CD4-positive, alpha-beta T cell treated with Interleukin-6 for 4 hours (primary cell): ENCODE data around the gene GPR89A.

ENCODE experiments used
- DNase-seq: peaks from one replicate; pipeline ENCODE4 v3.0.0-alpha.2; 2020; ENCODE audit warnings: mixed read lengths

GPR89A gene

GRCh38 chr1:145719230-145720079 is 111.7 kb downstream of the GPR89A start, which contains the start of gene CD160:
TSS of gene CD160 (plus strand) at chr1:145719499. CDS start at chr1:145728328, 8,829 bp downstream.
- no peak for DNase-seq
